HEK293 (cell line): ENCODE data around the gene BBLN.

ENCODE experiments used
- PBX3 ChIP-seq: sonication (generic); formaldehyde crosslinking; IDR thresholded peaks from 2 replicates; pipeline ENCODE4 v1.8.1; 2022; ENCODE audit warnings: mild to moderate bottlenecking, moderate library complexity, missing genetic modification reagents
- SETDB1 ChIP-seq: IDR thresholded peaks from one replicate; pipeline ENCODE4 v1.6.1; 2017; ENCODE audit warnings: mild to moderate bottlenecking, low read length, moderate library complexity, mixed read lengths; ENCODE audit not compliant: insufficient read length
- ZNF214 ChIP-seq: fragments of 450-650 bp; formaldehyde crosslinking; IDR thresholded peaks from 2 replicates; pipeline ENCODE4 v1.5.1; 2017; ENCODE audit warnings: missing biosample characterization, mild to moderate bottlenecking, missing genetic modification characterization, borderline replicate concordance

- TF ChIP-seq ZNF214 (tag by site-specific recombination) (no peak), PBX3 (no peak), SETDB1 (no peak)
Measured at GRCh38 chr9:128203024-128203706, 43.1 kb downstream of the BBLN start, which contains the start of gene DNM1.
